COR-L47 (cell line): ENCODE data around the gene RDH12.

Source experiments
- DNase-seq: peaks from one replicate; lab custom pipeline; 2025; lab: John Stamatoyannopoulos, UW

The RDH12 gene

DNA sequence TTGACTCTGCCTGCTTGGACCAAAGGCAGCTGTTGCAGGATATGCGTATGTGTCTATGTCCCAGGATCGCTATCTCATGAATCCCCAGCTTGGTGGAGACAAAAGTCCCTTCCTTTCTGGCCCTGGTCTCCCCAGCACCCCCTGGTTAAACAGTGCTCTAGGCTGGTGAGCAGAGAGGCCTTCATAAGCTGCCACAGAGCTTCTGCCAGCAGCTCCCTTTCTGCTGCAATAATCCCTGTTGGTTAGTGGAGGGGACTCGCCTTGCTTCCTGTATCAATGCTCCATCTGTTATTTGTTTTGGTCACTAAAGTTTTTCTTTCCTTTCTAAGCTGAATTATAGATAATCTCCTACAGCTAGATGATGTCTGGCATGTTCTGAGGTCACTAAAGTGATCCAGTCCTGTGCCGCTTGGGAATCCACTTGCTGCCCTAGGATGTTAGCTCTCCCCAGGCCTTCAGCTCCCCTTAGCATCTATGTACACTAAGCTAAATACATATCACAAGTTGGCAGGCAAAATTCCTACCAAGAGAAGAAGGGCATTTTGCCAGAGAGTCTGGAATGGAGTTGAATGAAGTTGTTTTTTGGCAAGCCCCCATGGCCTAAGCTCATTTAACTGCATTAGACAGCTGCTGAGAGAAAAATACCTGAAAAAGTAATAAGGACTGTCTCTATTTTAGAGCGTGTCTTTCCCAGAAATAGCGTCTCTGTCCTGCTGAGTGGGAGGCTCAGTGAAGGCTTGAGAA lies 47.8 kb downstream of the RDH12 start:
- DNase-seq, result no peak

DNA sequence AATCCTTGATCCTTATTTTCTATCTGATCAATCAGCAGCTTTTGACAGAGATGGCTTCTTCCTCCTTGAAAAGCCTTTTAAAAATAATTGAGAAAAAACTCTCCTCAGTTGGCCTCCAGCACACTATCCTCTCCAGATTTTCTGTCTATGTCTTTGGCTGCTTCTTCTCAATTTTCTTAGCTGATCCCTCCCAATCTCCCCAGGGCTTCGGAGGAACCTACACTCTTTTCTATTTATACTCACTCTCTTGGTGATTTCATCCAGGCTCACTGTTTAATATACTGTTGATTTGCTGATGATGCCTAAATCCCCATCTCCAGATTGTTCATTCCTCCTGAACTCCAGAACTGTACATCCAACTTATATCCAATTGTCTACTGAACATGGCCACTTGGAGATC lies 54.8 kb downstream of the RDH12 start:
- no peak for DNase-seq

DNA sequence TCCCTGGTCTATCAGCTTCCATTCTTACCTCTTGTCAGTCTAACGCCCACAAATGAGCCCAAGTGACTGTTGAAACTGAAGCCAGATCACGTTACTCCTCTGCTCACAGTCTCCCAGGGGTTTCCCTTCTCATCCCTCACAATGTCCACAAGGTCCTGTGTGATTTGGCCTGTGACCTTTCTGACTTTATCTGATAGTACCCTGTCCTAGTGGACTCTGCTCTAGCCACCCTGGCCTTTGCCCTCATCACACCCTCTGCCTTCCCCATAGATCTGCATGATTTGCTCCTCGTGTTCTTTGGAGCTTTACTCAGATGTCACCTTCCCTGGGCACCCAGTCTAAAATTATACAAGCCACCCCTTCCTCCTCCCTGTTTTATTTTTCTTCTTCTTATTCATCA lies 55.5 kb downstream of the RDH12 start:
- no peak for DNase-seq

DNA sequence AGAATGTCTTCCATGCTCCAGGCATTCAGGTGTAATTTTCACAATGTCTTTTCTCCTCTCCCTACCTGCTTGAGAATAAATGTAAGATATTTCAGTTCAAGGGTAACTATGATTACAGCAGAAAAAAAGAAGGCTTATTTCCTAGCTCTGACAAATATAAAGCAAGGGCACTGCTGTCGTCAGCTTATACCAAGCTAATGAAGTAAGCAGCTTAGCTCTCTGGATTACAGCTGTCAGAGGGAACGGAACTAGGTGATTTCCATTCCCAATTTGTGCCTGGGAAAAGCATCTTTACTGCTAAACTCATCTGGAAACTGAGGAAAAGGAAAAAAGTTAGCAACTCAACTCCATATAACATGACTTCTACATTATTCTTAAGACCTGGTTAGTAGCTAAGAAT lies 58.2 kb downstream of the RDH12 start:
- no peak for DNase-seq

DNA sequence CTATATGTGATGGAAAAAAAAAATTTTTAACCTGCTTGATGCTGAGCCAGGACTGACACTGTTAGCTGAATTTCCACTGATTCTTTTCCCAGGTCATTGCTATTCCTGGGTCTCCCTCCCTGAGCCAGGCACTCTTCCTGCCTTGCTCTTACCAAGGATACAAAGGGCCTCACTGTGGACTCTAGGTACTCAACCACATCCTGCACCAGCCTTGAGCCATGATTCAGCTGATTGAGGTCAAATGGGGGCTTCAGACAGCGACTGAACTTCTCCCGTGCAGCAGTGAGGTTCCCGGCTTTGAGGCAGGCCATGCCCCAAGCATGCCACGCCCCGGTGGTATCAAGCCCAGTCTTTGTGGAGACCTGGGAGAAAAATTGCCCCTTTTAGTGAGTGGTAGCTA lies 60.4 kb downstream of the RDH12 start:
- DNase-seq, result no peak

DNA sequence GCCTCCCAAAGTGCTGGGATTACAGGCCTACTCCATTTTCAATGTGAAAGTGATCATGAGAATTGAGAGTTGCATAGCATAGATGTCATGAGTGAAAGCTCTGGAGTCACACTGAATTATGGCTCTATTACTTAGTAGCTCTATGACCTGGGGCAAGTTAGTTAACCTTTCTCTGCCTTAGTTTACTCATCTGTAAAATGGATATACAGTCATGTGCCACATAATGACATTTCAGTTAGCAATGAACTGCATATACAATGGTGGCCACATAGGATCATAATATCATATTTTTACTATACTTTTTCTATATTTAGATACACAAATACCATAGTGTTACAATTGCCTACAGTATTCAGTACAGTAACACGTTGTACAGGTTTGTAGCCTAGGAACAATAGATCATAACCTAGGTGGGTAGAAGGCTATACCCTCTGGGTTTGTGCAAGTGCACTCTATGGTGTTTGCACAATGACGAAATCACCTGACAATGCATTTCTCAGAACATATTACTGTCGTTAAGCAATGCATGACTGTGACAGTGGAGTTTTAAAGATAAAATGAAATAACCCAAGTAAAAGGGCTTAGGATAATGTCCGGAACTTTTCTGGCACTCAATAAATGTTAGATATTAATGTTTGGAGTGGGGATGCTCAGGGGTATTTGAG lies 61.6 kb downstream of the RDH12 start:
- no peak for DNase-seq

DNA sequence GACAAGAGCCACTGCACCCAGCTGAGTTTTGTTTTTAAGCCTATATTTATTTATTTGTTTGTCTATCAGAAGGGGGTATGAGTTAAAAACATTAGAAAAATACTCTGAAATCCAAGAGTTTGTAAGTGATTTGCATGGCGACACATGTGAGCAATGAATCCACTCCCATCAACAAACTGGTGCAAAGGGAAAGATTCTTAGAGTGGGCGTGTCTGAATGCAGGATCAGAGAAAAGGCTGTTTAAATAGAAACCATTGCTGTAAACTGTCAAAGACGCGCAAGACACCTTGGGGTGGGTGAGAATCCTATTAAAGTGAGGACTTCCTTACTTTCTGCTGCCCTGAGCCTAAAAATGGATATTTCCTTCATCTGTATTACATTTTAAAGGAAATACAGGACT lies 62.8 kb downstream of the RDH12 start:
- no peak for DNase-seq

DNA sequence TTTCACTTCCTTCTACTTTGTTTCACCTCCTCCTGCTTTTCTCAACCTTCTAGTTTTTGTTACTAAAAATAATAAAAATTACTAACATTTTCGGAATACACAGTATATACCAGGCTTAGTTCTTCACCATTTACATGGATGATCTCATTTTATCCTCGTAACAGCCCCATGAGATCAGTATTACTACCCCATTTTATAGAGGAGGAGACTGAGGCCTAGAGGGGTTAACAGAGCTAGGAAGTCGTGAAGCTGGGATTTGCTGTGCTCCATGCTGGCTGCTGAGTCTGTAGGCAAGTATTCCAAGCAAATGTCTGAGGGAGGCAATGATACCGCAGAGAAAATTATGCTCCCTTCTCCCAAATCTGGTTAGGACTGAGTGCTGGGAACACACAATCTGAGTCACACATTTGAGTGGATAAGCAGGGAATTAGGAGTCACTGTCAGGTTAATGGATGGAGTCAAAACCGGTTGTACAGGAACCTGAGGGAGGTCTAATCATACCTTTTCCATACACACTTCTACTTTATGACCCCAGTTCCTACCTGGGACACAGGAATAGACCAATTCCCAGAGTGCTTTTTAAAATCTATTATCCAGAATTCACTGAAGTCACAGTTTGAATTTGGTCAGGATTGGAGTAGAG lies 63.6 kb downstream of the RDH12 start:
- DNase-seq, result no peak

DNA sequence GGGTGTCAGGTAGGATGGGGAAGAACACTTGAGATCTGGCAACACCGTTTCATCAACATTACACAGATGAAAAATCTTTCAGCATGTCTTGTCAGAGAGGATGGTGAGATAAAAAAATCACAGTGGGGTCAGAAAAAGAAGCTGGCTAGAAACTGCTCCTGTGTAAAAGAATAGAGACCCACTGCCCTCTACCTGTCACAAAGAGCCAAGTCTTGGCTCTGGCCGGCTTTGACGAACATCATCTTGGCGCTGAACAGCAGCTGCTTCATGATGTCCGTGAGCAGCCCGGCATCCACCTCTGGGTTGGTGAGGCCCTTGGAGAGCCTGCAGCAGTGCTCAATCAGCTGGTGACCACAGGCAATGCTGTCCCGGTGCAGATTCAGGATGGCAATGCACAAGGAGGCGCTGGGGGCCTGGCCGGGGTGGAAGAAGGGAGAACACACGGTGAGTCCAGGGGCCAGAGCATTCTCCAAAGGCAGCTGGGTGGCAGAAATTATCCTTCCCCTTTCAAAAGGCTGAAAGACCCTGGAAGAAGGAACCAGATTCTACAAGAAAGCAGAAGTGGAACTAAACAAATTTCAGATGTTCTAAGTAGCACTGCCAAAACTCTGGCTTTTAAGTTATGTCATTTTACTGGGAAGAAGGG lies 64.5 kb downstream of the RDH12 start:
- DNase-seq, result no peak

DNA sequence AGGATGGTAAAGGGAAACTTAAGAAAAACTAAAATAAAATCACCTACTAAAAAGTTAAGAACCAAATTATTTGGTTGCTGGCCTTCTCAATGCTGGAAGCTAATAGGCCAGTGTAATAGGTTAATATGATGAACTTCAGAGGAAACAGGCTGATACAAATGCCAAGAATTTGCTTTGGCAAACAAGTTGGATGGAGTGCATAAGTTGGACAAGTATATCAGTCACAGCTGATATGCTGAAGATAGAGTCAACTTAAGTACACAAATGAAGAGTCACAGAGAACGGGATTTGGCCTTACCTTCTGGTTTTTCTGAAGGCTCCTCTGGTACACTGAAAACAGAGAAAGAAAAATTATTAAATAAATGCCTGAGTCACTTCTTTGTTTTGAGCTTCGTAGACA lies 66.5 kb downstream of the RDH12 start:
- DNase-seq, result no peak

DNA sequence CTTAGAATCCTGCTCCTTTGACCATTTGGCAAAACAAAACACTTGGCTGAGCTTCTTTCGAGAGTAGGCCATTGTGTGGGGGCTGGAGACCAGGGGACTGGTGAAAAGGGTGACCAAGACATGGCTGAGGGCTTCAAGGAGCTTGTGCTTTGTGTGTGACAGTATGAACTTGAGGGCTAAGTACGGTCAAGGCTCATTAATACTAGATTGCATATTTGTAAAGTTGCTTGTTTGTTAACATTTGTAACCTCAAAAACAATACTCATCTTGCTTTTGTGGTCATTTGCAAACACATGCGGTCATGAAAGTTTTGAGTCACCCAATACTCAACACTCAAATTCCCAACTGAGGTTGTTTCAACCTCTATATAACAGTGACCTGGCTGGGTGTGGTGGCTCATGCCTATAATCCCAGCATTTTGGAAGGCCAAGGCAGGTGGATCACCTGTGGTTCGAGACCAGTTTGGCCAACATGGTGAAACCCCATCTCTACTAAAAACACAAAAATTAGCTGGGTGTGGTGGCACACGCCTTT lies 72.2 kb downstream of the RDH12 start:
- DNase-seq, result no peak

DNA sequence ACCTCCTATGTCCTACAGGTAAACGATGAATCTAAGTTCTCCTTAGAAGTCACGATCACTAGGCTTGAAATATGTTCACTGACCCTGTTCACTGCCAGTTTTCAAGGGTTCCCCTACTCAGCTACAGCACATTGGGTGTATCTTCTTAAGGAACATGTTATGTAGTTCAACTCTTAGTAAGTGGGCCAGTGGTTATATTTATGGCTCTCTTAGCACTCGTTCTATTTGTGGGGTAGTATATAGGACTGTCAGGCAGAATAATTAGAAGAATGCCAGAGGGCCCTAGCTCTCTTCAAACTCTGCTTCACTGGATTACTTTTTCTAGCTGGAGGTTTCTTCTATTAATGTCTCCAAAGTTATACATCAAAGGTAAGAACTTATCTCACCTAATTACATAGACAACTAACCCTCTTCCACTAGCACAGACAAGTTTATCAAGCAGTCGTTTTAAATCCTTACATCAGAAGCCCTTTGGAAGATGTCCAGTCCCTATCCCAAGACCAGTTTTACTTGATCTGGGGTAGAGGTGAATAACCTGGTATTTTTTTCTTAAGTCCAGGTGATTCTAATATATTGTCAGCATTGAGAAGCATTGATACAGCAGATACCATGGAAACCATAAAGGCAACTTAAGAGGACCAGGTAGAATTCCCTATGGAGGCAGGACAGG lies 75.1 kb downstream of the RDH12 start:
- no peak for DNase-seq

DNA sequence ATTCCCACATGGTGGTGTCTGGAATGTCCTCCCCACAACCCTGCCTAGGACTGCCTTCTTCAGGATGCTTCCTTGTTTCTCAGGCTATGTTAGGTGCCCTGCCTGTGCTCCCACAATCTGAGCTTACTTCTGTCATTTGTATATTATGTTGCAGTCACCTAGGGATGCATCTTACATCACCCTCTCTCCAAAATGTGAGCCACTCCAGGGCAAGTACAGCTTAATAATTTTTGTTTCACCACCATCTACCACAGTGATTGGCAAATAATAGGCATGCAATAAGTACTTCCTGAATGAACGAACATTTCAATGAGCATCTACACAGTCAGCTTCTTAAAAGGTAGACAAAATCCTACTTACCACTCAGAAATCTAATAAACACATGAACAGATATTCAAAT lies 77.1 kb downstream of the RDH12 start:
- DNase-seq, result no peak

DNA sequence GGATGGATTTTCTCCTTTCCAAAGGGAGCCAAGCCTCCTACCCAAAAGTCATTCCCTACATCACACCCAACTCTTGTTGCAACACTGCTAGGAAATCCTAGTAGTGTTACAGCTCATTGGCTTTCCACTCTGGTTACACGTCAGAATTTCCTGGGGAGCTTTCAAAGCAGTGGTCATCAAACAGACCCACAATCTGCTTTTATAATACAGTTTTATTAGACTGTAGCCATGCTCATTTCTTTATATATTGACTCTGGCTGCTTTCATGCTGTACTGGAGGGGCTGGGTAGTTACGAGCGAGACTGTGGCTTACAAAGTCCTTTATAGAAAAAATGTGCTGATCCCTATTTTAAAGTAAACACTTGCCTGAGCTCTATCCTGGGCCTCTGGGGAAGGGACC lies 80.4 kb downstream of the RDH12 start:
- DNase-seq, result no peak
